B cell (primary cell): ENCODE results near the gene CRTC1.

Experiments
- EZH2 ChIP-seq: IDR thresholded peaks from 2 replicates; pipeline ENCODE4 v1.6.1; 2012; ENCODE audit warnings: borderline replicate concordance, low read depth, mild to moderate bottlenecking, moderate library complexity, low read length; ENCODE audit not compliant: insufficient read depth, poor library complexity, severe bottlenecking
- TF ChIP-seq, protein P1 (sequence below): fragments of 200-600 bp; IDR thresholded peaks from one replicate; pipeline ENCODE4 v1.8.0; 2022; ENCODE audit warnings: antibody characterized with exemption, mild to moderate bottlenecking

DNA sequence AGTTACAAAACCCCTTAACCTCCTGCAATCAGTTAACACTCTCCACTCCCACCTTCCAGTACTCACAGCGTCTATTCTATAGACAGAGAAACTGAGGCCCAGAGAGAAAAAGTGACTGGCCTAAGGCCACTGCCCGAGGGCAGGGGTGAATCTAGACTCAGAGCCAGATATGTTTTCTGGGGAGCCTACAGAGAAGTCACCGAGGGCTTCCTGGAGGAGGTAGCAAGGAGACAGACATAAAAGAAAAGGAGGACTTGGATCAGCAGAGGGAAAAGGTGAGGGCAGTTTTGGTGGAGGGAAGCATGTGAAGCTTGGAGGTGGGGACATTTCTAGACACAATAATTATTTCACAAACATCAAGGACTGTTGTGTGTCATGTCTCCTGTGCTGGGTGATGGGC lies 109.2 kb downstream of the CRTC1 start:
- TF ChIP-seq, protein P1, sequence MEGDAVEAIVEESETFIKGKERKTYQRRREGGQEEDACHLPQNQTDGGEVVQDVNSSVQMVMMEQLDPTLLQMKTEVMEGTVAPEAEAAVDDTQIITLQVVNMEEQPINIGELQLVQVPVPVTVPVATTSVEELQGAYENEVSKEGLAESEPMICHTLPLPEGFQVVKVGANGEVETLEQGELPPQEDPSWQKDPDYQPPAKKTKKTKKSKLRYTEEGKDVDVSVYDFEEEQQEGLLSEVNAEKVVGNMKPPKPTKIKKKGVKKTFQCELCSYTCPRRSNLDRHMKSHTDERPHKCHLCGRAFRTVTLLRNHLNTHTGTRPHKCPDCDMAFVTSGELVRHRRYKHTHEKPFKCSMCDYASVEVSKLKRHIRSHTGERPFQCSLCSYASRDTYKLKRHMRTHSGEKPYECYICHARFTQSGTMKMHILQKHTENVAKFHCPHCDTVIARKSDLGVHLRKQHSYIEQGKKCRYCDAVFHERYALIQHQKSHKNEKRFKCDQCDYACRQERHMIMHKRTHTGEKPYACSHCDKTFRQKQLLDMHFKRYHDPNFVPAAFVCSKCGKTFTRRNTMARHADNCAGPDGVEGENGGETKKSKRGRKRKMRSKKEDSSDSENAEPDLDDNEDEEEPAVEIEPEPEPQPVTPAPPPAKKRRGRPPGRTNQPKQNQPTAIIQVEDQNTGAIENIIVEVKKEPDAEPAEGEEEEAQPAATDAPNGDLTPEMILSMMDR = no peak
- TF ChIP-seq EZH2 = no peak
